HL-60/S4 (cell line): Measurements from ENCODE around the gene PMPCA.

ENCODE experiments used
- in situ Hi-C: fragments of 300-500 bp; cut with MboI; formaldehyde crosslinking; loops from 2 replicates; pipeline ENCODE4 v1.14.3; 2022; ENCODE audit warnings: low sequenced_read_pairs

The PMPCA gene

DNA sequence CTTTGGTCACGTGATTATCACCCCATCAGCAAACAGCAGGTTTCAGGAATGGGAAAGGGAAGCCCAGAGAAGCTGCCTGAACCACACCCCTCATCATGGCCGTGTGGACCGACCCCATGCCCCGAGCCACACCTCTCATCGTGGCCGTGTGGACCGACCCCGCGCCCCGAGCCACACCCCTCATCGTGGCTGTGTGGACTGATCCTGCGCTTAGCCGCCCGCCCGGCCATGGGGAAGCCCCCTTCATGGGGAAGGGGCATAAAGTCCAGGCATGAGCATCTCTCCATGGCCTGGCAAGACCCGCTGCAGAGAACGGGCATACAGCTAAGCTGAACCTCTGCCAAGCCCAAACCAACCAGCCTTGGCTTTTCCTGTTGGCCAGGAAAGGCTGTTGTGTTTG, 16.9 kb upstream of the PMPCA start:
- in situ Hi-C loops = no loop called here

DNA sequence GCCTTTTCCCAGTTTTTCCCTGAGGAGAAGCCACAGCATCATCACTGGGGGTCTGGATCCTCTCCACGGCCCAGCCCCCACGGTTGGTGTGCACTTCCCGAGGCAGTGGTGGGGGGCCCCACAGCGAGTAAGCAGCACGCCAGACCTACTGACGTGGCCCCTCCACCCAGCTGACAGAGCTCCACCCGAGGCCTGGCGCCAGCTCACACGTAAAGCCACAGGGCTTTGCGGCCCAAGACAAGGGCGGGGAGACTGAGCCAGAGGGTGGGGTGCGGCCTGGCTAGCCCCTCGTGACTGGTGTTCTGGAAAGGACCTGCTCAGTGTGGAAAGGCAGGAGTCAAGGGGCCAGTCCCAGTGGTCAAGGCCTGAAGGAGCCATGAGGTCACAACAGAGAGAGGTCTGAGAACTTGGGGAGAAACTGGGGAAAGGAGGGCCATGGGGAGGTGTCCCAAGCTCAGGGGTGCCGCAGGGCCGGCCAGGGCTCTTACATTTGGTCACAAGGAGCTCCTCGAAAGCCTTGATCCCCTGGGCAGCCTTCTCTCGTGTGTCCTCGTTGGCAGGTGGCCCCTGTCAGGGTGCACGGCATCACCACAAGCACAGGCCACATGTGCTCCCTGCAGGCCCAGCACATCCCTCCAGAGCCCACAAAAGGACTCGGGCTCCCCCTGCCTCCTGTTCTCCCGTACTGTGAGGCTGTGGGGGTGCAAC, 16.0 kb upstream of the PMPCA start:
- in situ Hi-C loops = no loop called here

DNA sequence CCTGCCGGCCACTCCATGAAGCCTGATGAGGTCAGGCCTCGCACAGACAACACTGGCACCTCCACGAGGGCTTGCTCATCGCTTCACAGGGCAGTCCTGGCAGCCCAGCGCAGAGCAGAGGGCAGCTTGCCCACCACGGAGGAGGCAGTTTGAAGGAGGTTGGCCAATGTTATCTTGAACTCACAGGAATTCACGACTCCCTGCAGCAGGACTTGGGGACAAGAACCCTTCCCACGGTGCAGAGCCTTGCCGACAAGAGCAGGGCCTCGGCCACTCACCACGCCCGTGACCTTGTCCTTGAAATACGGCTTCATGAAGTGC, 15.5 kb upstream of the PMPCA start:
- in situ Hi-C loops = no loop called here

DNA sequence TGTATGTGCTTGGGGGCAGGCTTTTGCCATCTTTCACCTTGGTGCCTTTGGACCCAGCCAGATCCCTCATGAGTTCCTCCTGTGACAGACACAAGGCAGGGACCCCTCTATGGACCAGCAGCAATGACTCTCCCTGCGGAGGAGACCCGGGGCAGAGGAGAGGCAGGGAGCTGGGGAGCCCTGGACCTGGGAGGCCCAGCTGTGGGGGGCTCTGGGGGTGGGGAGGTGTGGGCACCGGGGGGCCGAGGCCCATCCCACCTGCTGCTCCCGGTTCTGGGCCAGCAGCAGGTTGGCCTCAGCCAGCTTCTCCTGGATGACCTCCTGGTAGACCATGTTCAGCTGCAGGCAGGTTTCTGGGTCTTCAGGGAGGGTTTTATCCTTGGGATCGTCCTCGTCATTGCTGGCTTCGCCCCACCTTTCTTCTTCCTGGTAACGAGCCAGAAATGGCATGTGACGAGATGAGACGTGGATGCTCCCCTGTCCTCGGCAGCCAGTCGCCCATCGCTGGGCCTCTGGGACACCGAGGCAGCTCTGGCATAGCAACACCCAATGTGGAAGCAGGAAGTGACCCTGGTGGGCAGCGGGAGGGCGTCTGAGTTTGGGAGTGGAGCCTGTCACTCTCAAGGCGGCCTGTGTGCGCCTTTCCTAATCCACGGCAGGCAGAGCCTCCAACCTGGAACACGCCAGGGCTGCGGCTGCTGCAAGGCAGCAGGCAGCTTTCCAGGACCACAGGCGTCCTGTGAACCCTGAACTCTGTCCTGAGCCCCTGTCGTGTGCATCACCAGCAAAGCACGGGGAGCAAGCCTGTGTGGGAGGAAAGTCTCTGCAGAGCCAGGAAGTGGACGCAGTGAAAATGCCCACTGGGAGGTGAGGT, 14.9 kb upstream of the PMPCA start:
- in situ Hi-C loops = no loop called here

DNA sequence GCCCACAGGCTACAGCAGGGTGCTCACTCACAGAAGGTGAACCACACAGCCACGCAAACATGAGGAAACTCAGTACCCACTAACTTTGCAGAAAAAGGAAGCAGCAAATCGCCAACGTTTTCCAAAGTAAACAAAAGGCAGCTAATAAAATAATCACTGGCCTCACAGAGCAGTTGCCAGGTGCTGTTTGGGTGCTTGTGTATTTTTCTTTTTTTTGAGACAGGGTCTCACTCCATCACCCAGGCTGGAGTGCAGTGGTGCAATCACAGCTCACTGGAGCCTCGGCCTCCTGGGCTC, 14.3 kb upstream of the PMPCA start:
- in situ Hi-C loops = no loop called here

DNA sequence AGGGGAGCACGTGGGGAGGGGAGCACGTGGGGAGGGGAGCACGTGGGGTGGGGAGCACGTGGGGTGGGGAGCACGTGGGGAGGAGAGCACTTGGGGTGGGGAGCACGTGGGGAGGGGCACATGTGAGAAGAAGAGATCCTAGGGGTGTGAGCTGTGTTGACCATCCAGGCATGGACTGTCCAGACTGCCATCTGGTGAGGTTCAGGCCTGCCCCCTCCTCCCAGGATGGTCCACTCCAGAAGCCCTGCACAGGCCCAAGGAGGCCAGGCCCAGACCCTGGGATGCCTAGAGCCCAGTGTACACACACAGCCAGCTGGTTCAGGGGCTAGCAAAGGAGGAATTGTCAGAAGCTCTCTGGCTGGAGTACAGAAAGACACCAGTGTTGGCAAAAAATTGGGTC, 12.8 kb upstream of the PMPCA start:
- in situ Hi-C loops = no loop called here

DNA sequence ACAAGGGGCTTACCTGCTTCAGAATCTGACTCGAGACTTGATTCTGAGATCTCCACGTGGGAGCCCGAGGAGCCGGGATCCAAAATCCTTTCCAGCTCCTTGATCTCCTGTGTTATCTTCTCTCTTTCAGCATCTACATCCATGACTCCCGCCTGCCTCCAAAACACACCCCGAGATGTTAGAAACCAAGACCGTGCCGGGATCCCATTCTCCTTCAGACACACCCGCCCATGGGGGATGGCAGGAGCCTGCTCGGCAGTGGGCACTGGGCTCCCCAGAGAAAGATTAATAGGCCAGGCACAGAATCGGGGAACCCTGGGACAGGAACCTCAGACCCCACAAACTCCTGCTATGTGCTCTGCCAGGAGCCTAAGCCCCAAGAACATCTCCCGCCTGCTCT, 12.2 kb upstream of the PMPCA start:
- in situ Hi-C loops = no loop called here

DNA sequence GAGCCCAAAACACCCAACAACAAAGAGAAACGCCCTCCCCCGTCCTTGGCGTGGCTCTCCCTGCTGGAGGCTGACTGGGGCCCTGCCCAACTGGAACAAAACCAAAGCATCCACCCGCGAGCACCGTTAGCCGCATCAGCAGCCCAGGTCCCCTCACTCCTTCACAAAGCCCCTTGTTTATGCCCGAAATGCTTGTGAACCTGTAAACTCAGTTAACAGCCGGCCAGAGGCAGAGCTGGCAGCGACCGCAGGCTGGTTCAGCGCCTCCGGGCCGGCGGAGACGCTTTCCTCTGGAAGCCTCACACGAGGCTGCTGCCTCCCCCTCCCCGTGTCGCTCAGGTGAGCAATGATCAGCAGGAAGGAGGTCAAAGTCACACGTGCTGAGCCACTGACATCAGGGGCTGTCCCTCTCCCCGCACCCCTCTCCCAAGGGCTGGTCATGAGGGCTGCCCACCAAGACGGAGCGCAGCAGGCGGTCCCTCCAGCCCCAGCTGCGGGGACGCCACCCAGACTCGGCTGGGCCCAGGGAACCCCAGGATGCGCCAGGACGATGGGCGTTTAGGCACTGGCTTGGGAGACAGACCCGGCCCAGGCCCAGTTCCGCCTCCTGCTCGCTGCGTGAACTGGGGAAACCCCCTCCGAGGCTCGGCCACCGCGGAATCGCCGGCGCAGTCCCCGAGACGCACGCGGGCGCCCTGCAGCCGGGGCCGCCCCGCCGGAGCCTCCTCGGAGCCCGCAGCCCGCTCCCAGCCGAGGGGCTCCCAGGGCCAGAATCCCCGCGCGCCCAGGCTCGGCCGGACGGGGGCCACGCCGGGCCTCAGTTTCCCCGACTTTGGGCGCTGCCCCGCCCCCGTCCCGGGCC, 11.1 kb upstream of the PMPCA start:
- in situ Hi-C loops = no loop called here

DNA sequence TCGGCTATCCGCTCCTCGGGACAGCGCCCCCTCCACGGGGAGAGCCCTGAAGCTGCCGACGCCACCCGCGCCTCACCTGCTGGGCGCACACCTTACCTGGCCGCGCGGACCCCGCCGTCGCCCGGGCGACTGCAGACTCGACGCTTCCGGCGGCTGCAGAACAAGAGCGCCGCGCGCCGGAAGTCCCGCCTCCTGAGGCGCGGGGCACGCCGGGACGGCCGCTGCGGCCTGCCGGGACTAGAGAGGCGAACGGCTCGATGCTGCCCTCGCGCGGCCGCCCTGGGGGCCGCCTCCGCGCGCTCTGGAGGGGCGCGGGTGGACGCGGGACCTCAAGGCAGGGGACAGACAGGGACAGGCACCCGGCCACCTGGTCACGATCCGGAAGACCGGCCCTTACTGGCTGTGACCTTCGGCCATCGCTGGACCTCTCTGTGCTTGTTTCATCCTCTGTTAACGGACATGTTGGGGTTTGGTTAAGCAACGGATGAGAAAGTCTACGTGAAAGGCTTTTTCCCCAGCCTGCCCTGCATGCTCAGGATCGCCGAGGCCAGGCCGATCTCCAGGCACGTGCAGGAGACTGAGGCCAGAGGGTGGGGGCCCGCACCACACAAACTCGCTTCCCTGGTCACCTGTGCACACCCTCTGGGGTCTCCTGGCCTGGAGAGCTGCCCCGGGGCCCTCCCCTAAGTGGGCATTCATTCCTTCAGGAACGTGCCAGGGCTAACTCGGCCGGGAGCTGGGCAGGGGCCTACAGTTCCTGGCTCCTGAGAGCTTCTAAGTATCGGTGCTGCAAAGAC, 10.2 kb upstream of the PMPCA start, which contains the start of gene SNAPC4:
Gene SNAPC4 (minus strand): TSS at position 133 of the 797 bp plus-strand sequence. CDS start 1,742 bp downstream, outside the sequence.
- in situ Hi-C loops = no loop called here

DNA sequence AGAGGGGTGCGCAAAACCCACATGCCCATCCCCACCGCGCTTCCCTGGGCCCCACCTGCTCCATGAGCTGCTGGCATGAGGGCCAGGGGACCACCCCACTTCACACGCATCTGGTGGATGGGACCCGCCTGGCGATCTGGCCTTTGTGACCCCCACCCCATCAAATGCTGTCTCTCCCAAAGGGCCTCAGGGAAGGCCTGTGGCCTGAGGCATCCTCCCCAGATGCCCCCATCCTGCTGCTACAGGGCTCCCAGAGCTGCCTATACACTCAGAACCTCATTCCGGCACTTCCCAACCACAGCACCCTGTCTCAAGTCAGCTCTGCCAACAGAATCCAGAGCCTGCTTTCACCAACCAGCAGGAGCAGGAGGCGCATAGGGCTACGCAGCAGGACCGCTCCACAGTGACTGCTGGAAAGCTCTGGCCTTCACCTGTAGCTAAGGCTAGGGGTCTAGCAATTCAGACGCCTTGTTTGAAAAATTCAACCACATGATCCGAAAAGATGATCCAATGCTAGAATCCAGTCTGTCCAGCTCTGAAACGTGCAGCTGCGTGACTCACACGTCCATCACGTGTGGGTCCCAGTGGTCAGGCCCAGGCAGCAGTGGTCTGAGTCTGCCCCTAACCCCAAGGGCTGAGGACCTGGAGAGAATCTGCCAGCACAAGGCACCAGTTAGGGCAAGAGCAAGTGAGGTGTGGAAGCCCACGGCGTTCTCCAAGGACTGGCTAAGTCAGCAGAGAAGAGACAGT, 9.1 kb upstream of the PMPCA start:
- in situ Hi-C loops = no loop called here

DNA sequence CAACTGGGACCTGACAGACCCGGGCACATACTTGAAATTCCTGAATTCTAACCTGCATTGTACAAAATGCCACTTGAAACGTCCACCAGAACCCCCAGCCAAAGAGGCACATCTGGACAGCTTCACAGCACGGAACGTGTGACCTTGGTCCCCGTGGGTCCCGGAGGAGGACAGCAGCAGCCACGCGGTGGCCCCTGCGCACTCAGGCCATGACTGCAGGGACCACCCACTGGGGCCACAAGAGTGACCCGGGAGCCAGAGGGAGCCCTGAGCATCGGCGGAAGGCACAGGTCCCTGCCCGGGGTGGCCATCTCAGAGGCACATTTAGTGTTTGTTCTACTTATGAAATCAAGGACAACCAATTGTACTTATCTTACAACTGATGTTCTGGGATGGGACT, 8.4 kb upstream of the PMPCA start:
- in situ Hi-C loops = no loop called here

DNA sequence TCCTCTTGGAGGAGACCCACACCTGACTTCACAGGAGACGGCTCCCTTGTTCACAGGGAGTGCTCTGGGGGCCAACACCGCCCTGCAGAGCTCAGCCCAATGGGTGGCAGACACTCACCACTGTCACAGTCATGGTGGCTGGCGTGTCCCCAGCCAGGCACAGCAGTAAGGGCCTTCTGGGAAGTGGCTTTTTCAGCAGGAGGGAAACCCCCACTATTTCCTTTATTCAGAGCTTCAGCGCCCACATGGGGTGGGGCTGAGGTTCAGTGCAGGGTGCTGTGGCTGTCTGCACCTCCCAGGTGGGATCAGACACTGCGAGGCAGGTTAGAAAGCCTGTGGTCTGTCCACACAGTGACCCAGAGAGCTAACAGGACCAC, 6.9 kb upstream of the PMPCA start:
- in situ Hi-C loops = no loop called here

DNA sequence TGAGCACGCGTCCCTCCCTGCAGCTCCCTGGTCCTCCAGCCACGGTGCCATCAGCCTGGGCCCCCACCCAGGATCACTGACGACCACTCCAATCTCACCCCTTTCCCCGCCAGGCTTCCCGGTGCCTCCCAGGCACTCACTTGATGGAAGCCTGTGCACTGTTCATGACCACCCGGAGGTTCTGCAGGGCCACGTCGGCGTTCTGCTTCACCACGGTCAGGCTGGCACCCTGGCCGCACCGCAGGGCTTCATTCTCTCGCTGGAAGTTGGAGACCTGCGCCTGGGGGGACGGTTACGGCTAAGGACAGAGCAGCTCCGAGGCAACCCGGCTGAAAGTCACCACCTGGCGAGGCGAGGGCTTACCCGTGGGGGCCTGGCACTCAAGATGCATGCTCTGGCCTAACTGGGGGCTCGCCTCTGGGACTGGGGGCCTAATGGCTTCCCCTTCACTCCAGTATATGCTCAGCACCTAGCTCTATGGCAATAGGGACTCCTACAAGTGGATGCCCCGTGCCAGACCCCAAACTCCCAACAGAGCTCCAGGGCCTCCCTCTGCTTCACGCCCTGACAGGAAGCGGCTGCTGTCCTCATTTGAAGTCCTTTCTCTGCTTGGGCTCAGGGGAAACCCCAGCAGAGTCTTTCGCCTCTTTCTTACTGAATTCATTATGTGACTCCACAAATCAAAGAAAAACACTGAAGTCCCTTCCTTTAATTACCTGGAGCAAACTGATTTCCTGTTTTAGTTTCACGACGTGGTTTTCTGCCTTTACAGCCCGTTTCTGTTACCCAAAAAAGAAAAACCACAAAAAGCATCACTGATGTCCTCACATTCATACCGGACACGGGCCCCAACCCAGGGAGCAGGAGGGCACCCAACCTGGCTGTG, 6.3 kb upstream of the PMPCA start:
- in situ Hi-C loops = no loop called here

DNA sequence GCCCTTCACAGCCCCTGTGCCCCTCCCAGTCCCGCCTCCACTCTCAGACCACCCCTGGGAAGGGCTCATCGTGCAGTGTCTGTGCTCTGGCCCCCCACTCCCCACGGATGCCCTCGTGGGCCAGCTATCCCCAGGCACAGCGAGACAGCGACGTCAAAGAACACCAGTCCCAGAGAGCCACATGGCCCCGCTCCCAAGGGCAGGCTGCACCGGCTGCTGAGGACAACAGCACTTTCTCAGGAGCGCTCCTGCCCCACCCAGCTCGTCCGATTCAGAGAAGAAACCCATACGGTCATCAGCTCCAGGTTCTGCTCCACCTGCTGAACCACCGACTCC, 5.7 kb upstream of the PMPCA start:
- in situ Hi-C loops = loop anchor here (5.0 kb wide), 1 partner anchor 67 kb away; no protein-coding TSS in a partner anchor

DNA sequence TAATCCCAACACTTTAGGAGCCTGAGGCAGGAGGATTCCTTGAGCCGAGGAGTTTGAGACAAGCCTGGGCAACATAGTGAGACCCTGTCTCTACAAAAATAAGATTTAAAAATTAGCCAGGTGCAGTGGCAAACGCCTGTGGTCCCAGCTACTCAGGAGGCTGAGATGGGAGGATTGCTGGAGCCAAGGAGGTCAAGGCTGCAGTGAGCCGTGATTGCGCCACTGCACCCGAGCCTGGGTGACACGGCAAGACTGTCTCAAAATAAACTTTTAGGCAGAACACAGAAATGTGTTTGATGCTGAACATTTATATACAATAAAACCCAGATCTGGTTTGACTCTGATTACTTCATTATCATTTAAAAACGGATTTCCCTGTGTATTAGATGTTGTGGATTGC, 5.0 kb upstream of the PMPCA start:
- in situ Hi-C loops = loop anchor here (5.0 kb wide), 1 partner anchor 68 kb away; no protein-coding TSS in a partner anchor

DNA sequence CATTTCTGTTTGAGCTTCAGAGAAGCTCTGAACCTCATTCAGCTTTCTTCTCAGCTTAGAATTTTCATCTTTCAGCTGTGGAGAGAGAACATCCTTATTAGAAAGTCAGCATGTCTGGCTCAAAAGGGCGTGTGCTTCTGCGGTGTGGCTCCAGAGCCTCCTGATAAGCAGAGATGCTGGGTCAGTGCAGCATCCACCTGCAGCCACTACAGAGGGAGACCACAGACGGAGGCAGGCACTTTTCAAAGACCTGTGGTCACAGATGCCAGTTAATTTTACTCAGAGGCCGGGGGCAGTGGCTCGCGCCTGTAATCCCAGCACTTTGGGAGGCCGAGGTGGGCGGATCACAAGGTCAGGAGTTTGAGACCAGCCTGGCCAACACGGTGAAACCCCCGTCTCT, 4.6 kb upstream of the PMPCA start:
- in situ Hi-C loops = loop anchor here (5.0 kb wide), 1 partner anchor 69 kb away; no protein-coding TSS in a partner anchor

DNA sequence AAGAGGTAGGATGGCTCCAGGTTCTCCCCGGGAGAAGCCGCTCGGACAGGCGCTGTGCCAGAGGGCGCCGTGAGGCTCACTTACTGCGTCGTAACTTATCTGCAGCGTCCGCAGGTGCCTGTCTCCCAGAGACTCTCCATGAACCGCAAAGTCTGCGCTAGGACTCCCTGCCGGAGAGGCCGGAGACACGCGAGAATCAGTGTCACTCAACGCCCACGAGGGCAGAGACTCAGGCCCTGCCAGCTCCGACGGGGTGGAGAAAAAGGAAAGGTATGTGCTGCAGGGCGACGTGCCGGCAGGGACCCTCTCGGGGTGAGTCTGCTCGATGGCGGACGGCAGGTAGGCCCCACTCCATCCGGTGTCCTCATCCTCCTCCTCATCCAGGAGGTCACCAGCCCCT, 3.4 kb upstream of the PMPCA start:
- in situ Hi-C loops = loop anchor here (5.0 kb wide), 1 partner anchor 70 kb away; no protein-coding TSS in a partner anchor

DNA sequence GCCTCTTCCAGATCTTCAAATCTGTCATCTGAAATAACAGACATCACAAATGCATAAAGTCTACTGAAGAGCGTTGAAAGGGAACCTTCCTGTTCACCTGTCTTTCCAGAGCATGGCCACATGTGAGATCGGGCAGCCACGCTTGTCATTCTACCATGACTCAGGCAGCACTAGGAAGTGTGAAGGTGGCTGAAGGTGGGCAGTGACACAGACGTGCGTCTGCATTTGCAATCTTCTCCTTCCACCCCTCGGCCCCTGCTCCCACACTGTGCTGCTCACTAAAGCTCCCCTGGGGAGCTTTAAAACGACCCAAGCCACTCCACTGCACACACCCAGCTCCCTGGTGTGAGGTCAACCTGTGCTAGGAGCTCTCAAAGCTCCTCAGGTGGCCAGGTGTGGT, 2.5 kb upstream of the PMPCA start:
- in situ Hi-C loops = loop anchor here (5.0 kb wide), 1 partner anchor 71 kb away; no protein-coding TSS in a partner anchor
